ENCODE measurements around the gene ATP13A5.

ATP13A5 gene

DNA sequence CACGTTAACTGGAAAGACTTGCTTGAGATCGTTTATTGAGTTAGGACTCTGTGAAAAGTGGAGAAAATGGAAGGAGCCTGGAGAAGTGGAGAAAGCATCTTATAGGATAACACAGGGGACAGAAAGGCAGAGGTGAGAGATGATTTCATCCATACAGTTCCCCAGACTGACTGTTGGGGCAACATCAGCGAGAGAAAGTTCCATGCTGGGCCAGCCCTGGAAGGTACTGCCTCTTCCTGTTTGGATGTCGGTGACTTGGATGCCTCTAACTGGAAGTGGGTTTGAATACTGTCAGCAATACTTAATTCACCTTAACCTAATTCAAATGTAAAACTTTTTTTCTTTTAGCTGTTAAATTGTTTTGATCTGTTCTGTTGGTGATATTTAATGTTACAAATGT, 32.3 kb downstream of the ATP13A5 start:
- FAIRE-seq (no peak), DNase-seq (ENCODE audit: low spot score) (no peak)

DNA sequence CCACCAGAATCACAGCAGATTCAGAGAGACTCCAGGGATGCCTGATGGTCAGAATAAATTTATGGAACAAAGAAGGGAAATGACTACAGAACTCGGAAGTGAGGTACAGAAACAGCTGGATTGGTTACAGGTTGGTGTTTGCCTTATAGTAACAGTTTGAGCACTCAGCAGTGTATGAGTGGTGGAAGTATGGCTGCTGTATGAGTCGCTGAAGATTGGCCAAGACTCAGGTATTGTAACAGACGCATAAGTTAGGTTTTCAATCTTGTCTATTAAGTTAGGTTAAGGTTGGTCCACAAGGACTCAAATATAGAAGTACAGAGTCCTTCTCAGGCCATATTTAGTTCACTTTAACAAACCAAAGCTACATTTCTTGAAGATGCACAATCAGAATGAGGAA, 33.1 kb downstream of the ATP13A5 start:
- no peak for FAIRE-seq
- no peak for DNase-seq (ENCODE audit: low spot score)

DNA sequence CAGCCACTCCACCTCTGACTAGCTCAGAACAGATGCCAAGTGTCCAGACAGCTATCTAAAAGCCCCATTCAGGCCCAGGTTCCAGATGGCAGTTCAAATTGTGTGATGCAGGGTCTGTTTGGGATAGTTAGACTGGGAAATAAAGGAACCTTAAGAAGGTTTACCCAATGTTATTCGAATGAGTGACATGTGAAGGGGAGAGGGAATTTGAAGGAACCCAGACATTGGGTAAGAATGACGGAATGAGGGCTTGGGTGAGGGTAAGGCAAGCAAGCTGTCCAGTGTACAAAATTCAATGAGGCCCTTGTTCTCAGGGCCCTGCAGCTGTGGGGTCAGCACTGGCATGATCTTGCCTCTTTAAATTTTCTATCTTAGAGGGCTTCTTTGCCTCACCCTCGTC, 34.1 kb downstream of the ATP13A5 start:
- DNase-seq (ENCODE audit: low spot score) (no peak), FAIRE-seq (no peak)

DNA sequence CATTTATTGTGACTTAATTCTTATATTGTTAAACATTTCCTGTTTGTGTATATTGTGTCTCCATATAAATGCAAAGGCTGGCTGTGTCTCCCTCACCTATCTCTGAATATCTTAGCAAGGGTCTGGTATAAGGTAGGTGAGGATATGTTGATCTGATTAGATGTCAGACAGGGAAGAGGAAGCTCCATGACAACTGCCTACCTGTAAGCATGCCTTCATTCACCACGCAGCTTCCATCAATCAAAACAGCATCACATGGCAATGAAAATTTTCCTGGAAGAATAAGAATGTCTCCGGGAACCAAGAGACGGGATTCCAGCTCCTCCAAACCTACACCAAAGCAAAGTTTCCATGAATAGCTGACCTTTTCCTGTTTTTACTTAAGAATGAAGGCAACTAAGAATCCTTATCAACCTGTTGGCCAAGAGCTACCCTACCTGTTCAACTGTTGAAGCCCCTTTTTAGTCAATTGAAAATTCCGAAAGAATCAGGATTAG, 34.8 kb downstream of the ATP13A5 start:
- DNase-seq (ENCODE audit: low spot score), result no peak
- FAIRE-seq, result no peak

DNA sequence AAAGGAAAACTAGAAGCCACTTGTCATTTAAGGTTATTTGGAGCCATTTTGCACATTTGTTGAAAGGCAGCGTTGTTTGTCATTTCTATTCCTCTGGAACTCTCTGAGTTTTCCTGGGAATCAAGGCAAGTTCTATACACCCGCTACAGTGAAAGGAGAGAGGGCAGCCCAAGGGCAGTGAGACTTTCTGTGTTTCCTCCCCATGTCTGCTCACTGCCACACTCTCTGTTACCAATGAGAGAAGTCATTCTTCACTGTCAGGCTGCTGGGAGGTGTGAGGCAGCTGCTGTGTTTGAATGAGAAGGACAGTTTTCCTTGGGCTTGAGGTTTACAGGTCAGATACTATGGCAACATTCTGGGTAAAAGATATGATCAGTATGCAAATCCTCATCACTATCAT, 36.0 kb downstream of the ATP13A5 start:
- FAIRE-seq, result no peak
- no peak for DNase-seq (ENCODE audit: low spot score)

DNA sequence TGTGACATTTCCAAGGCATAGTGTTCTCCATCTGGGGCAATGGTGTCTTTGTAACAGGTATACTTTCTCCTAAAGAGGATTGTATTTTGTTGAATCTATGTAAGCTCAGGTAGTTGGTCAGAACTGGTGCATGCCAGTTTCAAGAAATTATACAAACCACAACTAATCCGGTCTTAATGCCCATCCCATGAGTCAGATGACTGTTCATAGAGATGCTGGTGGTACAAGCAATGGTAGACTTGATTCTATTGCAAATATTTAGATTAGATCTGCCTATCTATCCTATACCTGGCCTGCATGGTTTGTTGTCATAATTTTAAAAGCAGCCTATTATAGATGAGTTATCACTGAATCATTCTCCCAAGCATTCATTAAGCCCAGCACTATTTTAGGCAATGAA, 43.5 kb downstream of the ATP13A5 start:
- DNase-seq (ENCODE audit: low spot score) (peak; percentile 27), FAIRE-seq (no peak)

DNA sequence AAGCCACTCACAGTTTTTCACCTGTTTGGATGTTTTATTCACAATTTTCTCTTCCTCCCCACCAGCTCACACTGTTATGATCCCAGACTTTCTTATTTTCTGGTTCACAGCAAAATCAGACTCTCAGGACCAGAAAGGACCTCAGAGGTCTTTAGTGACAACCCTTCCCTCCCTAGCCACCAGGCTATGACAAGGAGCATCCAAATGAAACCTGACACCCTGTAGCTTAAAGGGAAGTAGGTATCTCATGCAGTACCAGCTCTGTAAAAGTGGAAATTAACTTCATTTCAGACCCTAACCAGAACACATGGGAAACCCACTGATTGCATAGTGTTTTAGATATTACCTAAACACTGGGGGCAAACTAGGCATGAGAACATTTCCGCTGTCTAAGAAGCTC, 45.3 kb downstream of the ATP13A5 start:
- FAIRE-seq (no peak), DNase-seq (ENCODE audit: low spot score) (no peak)

DNA sequence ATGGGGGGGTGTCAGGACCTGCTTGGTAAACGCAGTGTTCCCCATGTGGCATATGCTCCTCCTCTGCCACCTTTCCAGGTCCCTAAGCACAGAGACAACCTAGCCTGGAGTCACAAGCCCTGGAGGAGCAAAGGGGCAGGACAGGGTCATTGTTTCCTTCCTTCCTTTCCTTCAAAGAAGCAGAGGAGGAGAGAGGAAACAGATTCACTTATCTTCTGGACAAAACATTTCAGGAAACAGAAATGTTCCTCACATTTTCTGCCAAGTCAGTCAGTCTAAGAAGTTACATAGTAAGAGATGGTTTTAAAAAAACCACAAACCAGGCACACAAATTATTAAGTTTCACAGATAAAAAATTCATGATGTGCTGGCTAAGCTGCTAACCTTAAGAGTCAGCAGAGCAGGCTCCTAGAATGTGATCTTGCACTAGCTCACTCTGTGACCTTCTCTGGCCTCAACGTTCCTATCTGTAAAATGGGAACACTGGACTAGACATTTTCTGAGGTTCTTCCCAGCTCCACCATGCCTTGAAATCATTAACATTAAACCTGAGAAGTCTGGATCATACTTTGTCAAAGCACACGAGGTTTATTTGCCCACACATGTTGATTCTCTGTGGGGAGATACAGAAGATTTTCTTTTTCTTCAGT, 47.9 kb downstream of the ATP13A5 start:
- FAIRE-seq, result no peak
- no peak for DNase-seq (ENCODE audit: low spot score)

DNA sequence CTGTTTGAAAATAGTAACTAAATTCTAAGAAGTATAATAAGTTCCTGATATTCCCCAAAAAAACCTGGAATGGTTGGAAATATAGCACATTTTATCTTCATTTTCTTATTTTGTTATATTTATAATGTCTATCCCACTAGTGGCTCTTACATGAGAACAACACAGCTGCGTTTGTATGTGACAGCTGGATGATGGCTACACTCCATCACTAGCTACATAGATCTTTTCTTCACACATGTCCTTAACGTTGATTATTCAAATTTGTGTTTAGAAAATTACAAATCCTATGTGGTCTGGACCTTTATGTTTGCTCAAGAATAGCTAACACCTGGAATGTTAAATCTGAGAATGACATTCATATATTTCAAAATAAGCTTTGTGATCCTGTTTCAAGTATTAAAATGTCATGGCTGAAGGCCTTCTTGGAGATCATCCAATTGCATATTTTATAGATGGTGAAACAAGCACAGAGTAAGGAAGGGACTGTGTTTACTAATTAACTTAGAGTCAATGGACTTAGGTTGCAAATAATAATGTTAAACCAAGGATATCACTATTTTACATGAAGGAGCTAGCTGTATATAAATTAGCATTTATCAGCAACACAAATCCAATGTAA, 60.8 kb downstream of the ATP13A5 start:
- DNase-seq (ENCODE audit: low spot score), result no peak
- FAIRE-seq, result no peak

DNA sequence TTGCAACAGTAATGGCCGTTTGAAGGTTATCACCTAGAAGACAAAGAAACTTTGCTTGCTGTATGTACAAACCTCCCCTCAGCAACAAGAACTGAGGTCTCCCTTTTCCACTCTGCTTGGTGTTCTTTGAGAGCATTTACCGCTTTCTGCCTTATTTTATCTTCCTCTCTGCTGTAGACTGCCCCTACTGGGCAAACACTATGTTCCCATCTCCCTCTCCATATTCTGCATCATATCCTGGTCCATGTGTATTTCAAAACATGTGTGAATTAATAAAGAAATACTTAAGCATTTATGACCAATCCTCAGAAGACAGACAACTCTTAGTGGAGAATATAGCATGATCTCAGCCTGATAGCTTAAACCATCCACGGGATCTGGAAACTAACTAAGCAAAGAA, 64.4 kb downstream of the ATP13A5 start:
- FAIRE-seq (peak; percentile 42), DNase-seq (ENCODE audit: low spot score) (no peak)

DNA sequence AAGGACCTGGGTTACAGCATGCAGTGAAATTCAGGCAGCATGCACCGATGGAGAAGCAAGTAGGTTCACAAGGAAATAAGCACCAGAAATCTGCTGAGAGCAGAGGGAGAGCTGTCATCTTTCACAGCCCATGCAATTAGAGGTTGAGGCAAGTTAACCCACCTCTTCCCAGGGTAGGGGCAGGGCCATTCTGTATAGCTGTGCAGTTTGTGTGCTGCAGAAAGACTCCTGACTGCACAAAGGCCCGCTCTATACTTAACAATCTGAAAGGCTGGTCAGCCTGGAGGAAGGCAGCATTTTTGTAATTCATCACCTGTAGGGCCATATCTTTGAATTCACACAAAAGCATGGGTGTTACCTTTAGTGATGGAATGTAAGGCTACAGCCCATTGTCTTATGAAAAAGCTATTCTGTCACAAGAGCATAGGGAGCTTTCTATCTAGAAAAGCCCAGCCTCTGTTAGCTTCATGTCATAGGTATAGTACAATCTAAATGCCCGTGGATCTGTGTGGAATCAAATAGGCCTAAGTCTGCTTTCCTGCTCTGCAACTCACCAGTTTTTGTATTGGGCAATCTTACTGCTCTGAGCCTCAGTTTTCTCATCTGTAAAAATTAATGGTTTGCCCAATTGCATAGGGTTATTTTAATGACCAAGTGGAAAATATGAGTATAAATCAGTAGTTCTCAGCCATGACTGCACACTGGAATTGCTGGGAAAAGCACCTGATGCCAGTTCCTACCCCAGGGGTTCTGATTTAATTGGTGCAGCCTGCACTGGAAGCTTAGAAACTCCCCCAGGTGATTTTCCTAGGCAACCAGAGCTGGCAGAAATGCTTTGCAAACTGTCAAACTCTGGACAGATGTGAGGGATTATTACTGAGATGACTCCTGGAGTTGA, 65.2 kb downstream of the ATP13A5 start:
- DNase-seq (ENCODE audit: low spot score) (no peak), FAIRE-seq (peak; percentile 56)

DNA sequence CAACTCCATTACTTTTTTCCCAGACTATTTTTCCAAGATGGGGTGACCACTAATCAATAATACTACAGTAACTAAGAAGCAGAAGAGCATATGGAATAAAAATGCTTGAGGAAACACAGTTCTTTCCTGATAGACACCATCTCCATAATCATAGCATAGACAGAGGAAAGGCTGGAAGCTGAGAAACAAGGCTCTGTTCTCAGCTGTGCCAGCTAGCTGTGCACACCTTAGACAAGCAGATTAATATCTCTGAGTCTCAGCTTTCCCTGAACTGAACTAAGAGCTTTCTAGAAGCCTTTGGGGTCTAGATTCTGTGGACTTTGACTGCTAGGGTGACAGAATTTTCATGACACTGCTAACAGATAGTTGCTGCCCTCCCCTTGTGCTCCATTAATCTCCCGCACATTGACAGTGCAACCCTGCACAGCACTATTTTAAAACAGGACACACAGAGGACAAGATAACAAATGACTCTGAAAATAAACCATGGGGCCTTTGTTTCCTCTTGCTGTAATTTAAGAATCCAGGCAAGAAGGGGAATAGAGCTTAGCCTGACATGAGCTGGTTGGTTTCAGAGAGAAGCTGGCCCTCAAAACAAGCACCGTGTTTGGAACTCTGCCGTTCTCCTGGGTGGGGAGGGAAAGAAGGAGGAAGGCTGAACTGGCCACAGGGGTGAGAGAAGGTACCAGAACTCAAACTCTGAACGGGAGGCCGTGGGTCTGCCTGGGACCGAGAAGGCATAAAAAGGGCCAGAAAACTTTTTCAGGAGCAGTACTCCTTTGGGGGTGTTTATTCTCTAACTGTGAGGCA, 67.4 kb downstream of the ATP13A5 start:
- FAIRE-seq, result no peak
- no peak for DNase-seq (ENCODE audit: low spot score)

DNA sequence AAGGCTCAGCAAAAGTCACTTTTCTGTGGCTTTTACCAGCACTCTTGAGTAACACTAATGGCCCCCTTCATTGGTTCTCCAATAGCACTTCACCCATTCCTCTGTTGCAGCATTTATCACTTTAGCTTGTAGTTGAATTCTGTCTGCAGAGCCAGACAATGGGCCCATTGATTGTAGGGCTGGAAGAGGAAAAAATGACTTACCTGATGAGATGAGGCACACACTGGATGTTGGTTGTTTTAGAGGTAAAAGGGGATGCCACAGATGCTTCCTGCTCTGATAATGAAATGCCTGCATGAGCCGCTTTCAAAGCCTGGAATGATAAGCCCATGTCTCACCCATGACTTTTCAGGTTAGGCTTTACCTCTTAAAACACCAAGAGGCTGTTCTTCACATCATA, 73.2 kb downstream of the ATP13A5 start:
- DNase-seq (ENCODE audit: low spot score) (peak; percentile 19), FAIRE-seq (peak; percentile 61)

DNA sequence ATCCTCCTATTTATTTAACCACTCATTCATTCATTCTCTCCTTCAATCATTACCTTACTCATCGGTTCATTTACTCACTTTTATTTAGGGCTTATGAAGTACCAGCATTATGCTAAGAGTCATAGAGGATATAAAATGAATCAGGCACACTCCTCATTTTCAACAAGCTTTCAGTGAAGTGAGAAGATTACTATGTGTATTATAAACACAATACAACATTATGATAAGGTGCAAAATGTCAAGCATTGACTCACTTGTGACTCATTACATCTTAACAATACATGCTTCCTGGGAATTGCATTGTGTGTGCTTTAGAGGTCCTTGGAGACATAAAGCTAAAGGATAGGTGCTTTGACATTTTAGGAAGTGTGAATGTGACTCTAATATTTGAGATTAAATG, 77.1 kb downstream of the ATP13A5 start:
- DNase-seq (ENCODE audit: low spot score), result peak; percentile 46
- peak; percentile 58 for FAIRE-seq

DNA sequence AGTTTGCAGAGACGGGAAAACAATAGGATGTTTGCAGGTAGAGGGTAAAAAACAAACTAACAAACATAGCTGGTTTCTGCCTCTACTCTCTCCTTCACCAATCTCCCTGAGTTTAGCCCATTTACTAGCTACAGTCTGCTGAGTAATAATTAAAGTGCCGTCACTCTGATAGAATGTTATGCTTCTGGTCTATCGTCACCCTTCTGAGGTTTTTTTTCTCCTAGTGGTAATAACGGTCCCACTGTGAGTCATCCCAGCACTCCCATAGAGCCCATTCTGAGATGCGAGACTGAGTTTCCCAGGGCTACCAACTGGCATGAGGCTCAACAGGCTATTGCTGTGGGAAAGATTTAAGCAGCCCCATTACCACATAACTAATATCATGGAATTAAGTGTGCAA, 81.1 kb downstream of the ATP13A5 start:
- peak; percentile 85 for FAIRE-seq
- DNase-seq (ENCODE audit: low spot score), result peak; percentile 77

DNA sequence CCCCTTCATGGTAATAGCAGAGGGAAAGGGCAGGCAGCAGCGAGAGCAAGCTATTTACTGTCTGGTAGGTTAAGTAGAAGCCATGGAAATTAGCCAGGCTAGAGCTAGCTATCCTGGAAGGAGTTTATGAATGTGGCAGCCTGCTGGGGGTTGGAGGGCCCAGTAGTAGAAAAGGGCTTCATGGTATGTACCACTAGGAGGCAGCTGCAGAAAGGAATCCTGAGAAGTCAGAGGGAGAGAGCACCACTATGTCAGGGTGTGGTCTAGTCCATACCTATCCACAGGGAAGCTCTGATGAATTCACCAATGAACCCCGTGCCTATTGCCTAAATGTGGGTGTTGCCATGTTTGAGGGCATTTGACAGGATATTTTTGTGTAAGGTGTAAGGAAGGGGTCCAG, 82.6 kb downstream of the ATP13A5 start:
- DNase-seq (ENCODE audit: low spot score), result no peak
- no peak for FAIRE-seq

DNA sequence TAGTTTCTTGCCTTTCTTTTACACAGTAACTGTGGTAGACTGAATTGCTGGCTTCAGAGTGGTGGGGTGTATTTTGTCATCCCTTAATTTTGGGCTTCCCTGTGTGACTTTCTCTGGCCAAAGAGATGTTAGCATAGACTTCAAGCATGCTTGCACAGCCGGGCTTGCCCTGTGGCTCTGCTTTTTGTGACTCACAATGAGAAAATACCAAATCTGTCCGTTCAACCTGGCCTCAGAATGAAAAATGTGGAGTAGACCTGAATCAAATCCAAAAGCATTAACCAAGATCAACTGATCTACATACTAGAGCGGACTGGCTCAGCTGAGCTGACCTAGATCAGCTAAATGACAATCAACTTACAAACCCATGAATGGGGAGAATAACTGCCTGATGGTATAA, 86.2 kb downstream of the ATP13A5 start:
- DNase-seq (ENCODE audit: low spot score) (no peak), FAIRE-seq (no peak)

DNA sequence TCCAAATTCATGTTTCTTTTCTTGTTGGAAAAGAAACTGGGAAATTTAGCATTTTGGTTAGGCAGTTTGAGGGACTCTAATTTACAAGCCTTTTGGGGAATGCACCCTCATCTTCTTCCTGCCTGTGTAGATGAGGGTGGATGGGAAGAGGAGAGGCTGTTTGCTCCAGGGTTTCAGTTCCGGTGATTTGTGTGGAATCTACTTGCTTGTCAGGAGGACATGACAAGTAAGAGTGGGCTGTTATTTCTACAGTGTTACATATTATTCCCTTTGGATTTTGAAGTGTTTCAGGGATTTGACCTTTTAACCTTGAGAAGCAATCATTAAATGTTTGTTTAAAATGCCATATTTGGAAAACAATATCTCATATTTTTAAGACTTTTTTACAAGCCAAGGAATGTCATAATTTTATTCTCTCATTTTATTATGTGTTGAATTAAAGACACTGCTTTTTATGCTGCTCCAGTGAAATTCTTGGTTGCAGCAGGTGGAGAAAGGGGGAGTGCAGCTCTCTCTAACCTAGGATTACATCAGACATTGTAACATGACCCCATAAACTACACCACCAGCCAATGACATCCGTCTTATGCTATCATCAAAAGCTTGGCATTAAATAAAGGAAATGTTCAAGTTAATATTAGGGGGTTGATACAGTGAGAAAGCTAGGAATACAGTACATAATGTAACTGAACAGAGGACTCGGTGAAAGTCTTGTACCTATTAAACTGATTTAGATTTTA, 107.3 kb downstream of the ATP13A5 start:
- DNase-seq (ENCODE audit: low spot score) (no peak), FAIRE-seq (no peak)

DNA sequence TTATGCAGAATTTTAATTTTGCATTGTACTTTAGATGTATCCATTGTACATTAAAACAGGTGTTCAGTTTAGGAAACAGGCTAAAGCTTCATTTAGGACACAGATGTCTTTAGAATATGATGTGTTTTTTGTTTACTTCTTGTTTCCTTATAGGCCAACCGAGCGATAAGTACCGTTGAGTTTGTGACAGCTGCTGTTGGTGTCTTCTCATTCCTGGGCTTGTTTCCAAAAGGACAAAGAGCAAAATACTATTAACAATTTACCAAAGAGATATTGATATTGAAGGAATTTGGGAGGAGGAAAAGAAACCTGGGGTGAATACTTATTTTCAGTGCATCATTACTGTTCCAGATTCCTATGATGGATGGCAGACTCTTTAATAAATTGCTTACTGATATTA, 108.1 kb downstream of the ATP13A5 start:
- no peak for DNase-seq (ENCODE audit: low spot score)
- FAIRE-seq, result no peak

DNA sequence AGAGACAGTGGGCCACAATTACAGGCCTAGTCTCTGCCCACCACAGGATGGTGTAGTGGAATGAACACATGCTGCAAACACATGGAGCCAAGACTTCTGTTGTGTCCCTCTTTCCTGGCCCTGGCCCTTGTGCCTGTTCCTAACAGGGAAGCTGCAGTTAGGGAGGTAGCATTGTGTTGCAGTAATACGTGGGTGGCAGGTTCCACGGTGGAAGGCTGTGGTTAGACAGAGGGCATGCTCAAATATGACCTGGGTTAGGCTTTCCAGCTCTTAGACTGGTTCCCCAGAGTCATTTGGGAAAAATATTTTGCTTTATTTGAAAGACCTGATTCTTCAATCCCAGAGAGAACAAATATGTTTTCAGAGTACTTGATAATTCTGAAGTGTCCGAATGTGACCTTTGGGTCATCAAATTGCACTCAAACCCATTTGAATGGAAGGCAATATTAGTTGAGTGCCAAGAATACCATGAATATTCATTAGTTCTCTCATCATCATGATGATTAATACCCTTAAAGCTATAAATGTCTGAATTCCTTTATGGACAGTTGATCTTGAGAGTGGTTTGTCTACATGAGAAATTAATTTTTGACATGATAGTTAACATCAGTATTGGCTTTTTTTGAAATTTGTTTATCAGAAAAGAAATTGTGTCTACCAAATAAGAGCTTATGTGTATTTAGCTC, 109.1 kb downstream of the ATP13A5 start:
- FAIRE-seq (peak; percentile 67), DNase-seq (ENCODE audit: low spot score) (no peak)
